Upper lobe of left lung (tissue), 6 donors: ENCODE data around the gene NME4. TPM values are rescaled to one million over a fixed set of nuclear protein-coding genes. Genes with fewer than 3 reads are reported as not detected.

Experiments used
- ATAC-seq, 2 donors: fragments of 200-7000 bp; cut with Tn5 transposase; one replicate each; pipeline ENCODE4 v1.9.1; 2022; ENCODE audit warnings: mild to moderate bottlenecking in 2 of 2, moderate library complexity in 2 of 2; ENCODE audit not compliant: low FRiP score in 2 of 2
- DNase-seq, 2 donors: peaks; one replicate each; pipeline ENCODE4 v3.0.0-alpha.2; 2019 to 2020
- H3K27ac ChIP-seq, 4 donors: fragments of 200-600 bp; sonication (generic); one replicate each; pipeline ENCODE4 v1.5.1; 2016 to 2019
- H3K27me3 ChIP-seq, 4 donors: fragments of 200-600 bp; sonication (generic); one replicate each; pipeline ENCODE4 v1.5.1; 2017 to 2019
- H3K36me3 ChIP-seq, 4 donors: fragments of 200-600 bp; sonication (generic); one replicate each; pipeline ENCODE4 v1.5.1; 2016 to 2019
- H3K4me1 ChIP-seq, 4 donors: fragments of 200-600 bp; sonication (generic); one replicate each; pipeline ENCODE4 v1.5.1; 2018 to 2019
- H3K4me3 ChIP-seq, 4 donors: fragments of 200-600 bp; sonication (generic); one replicate each; pipeline ENCODE4 v1.5.1; 2017 to 2019; ENCODE audit warnings: mild to moderate bottlenecking in 2 of 4, moderate library complexity in 1 of 4
- H3K9me3 ChIP-seq, 4 donors: fragments of 200-600 bp; sonication (generic); one replicate each; pipeline ENCODE4 v1.5.1; 2018 to 2019
- EP300 ChIP-seq, 4 donors: sonication (generic); formaldehyde crosslinking; IDR thresholded peaks; one replicate each; pipeline ENCODE4 v1.5.1; 2017; ENCODE audit warnings: antibody characterized with exemption in 4 of 4, control low read depth in 2 of 4
- POLR2A ChIP-seq, 4 donors: fragments of 450-650 bp; IDR thresholded peaks; one replicate each; pipeline ENCODE4 v1.5.1; 2016 to 2017; ENCODE audit warnings: antibody characterized with exemption in 4 of 4, mild to moderate bottlenecking in 2 of 4
- POLR2AphosphoS5 ChIP-seq, 2 donors: sonication (generic); formaldehyde crosslinking; IDR thresholded peaks; one replicate each; pipeline ENCODE4 v1.5.1; 2017; ENCODE audit warnings: antibody characterized with exemption in 2 of 2
- WGBS, 2 donors: methylation state at CpG; one replicate each; pipeline ENCODE4 v1.1.5; 2017 to 2018; 5-methylcytosine and 5-hydroxymethylcytosine counted together
- total RNA-seq, 6 donors: library from RNA; depleted of rRNA in 4 of 6; stranded (reverse); fragments of >200 nt in 4 of 6; gene quantifications; one replicate each; pipeline versions ENCODE4 v1.1.0 to v1.2.1, GENCODE V29; 2016 to 2021
- TF ChIP-seq, protein P1 (sequence below), 6 experiments: fragments of 450-650 bp in 4 of 6; fragments of 200-600 bp in 2 of 6; sonication (generic) in 2 of 6; IDR thresholded peaks; one replicate each; pipeline ENCODE4 v1.5.1; 2016 to 2019; ENCODE audit warnings: antibody characterized with exemption in 6 of 6
- donor health status: DM: no; HTN: no; CAD: no; lungs with moderate emphysema.
- donor health status: DM: no; HTN: yes; CAD: no; lungs with severe emphysema.

Gene NME4
- total RNA-seq, 6 donors from 2014 or later = 22.1 to 57.6 (median 41.8) TPM

GRCh38 chr16:351804-352520 lies 45.0 kb upstream of the NME4 start:
- peak overlapping the region; percentile 63 to 89 (median 72) for H3K27ac ChIP-seq
- DNase-seq = peak in 1 of 2 donors; percentile 93
- TF ChIP-seq POLR2A (IDR thresholded peaks at IDR 0.05) = no peak
- no peak for TF ChIP-seq POLR2AphosphoS5 (IDR thresholded peaks at IDR 0.05)
- no peak for TF ChIP-seq EP300 (IDR thresholded peaks at IDR 0.05)
- TF ChIP-seq, protein P1, sequence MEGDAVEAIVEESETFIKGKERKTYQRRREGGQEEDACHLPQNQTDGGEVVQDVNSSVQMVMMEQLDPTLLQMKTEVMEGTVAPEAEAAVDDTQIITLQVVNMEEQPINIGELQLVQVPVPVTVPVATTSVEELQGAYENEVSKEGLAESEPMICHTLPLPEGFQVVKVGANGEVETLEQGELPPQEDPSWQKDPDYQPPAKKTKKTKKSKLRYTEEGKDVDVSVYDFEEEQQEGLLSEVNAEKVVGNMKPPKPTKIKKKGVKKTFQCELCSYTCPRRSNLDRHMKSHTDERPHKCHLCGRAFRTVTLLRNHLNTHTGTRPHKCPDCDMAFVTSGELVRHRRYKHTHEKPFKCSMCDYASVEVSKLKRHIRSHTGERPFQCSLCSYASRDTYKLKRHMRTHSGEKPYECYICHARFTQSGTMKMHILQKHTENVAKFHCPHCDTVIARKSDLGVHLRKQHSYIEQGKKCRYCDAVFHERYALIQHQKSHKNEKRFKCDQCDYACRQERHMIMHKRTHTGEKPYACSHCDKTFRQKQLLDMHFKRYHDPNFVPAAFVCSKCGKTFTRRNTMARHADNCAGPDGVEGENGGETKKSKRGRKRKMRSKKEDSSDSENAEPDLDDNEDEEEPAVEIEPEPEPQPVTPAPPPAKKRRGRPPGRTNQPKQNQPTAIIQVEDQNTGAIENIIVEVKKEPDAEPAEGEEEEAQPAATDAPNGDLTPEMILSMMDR (IDR thresholded peaks at IDR 0.05) = no peak
- H3K9me3 ChIP-seq = no peaks in the 10 kb centered on the region
- H3K36me3 ChIP-seq = peaks cover 0 to 6% (median 0%) of the 10 kb centered on the region in 4 donors
- ATAC-seq = peak in 1 of 2 donors; percentile 0
- 0 to 1% methylated on average over 4 to 23 of the region's 95 CpGs for WGBS, 2 donors
- peak overlapping the region; percentile 71 to 90 (median 84) for H3K4me3 ChIP-seq
- no peaks in the 10 kb centered on the region for H3K27me3 ChIP-seq
- H3K4me1 ChIP-seq = peaks cover 7 to 53% (median 14%) of the 10 kb centered on the region in 4 donors

DNA sequence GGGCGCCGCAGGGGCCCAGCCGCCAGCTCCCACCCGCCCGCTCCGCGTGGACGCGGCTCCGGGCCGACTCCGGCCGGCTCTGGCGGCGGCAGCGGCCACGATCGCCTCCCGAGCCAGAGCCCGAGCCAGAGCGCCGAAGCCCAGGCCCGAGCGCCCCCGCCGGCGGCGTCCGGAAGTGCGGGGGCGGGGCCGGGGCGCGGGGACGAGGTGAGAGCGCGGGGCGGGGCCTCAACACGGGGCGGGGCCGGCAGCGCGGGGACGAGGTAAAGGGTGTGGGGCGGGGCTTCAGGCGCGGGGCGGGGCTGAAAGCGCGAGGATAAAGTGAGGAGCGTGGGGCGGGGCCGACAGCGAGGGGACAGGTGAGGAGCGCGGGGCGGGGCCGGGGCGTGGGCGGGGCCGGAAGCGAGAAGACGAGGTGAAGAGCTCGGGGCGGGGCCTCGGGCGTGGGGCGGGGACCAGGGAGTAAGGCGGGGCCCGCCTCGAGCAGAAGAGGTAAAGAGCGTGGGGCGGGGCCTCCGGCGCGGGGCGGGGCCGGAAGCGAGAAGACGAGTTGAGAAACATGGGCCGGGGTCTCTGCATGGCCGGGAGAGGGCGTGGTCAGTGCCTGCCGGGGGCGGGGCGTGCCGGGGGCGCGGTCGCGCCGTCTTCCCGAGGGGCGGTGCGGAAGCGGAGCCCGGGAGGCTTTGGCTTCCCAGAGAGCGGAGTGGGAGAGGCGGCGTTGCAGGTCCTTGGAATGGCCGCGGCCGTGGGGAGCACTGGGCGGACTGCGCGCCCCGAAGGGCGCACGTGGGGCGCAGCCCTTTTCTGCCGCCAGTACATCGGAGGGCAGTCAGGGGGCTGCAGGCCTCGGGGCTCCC lies 44.2 kb upstream of the NME4 start, which contains the start of gene AXIN1:
Gene AXIN1 (minus strand): TSS at position 177 of the 857 bp plus-strand sequence. CDS start 5,698 bp downstream, outside the sequence.
- Histone ChIP-seq H3K4me1 (peaks cover 7 to 45% (median 14%) of the 10 kb centered on the region in 4 donors), H3K9me3 (no peaks in the 10 kb centered on the region), H3K4me3 (peak within 1 kb of the TSS; percentile 71 to 90 (median 84)), H3K27ac (peak within 1 kb of the TSS; percentile 72 to 89 (median 74)), H3K27me3 (no peaks in the 10 kb centered on the region), H3K36me3 (peaks cover 0 to 6% (median 0%) of the 10 kb centered on the region in 4 donors)
- peak in 1 of 4 donors; percentile 71 for TF ChIP-seq POLR2A (IDR thresholded peaks at IDR 0.05)
- peak in 1 of 2 donors; percentile 50 for TF ChIP-seq POLR2AphosphoS5 (IDR thresholded peaks at IDR 0.05)
- TF ChIP-seq, protein P1 (IDR thresholded peaks at IDR 0.05) = peak; percentile 81 to 87 (median 84)
- no peak for TF ChIP-seq EP300 (IDR thresholded peaks at IDR 0.05)
- ATAC-seq = peak; percentile 94 to 98
- peak; percentile 100 for DNase-seq
- WGBS, 2 donors = 0 to 7% methylated on average over 1 to 51 of the region's 113 CpGs

DNA sequence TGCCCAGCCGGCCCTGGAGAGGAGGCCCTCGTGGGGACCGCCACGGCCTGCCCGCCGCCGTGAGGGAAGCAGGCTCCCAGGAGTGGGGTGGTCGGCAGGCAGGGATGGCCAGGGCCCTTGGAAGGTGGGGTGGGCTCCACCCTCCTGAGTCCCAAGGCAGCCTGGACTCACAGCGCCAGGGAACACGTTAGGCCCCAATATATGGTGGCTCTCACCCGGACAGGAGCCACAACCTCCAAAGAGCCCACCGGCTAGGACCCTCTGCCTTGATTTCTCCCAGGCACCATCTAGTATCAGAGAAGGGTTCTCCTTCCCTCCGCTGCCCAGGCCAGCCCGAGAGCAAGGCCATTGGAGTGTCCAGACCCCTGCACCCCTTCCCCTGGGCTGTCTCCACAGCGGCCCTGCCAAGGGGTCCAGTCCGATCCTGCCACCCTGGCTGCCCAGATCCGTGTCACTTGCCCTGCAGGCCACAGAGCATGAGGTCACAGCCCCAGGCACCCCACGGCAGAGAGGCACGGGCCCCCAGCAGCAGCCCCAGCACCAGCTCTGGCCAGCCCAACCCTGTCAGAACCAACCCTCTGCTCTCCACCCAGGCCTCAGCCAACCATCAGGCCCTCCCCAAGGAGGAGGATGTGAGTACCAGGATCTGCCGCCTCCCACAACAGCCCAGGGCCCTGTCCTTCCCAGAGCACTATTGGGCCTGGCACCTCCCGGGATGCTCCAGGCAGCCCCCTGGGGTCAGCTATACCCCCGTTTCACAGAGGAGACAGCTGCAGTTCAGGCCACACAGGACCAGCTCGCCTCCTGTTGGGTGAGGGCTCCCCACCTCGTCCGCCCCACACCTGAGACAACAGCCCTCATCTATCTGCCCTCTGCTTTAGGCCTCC lies 43.4 kb upstream of the NME4 start:
- 74 to 85% methylated on average over 7 to 18 of the region's 25 CpGs for WGBS, 2 donors
- no peak for TF ChIP-seq POLR2A (IDR thresholded peaks at IDR 0.05)
- TF ChIP-seq, protein P1 (IDR thresholded peaks at IDR 0.05) = no peak
- TF ChIP-seq EP300 (IDR thresholded peaks at IDR 0.05) = no peak
- TF ChIP-seq POLR2AphosphoS5 (IDR thresholded peaks at IDR 0.05) = no peak
- no peaks in the 10 kb centered on the region for H3K27me3 ChIP-seq
- DNase-seq (no peak), ATAC-seq (no peak)
- peaks cover 7 to 37% (median 14%) of the 10 kb centered on the region in 4 donors for H3K4me1 ChIP-seq
- peak overlapping the region; percentile 27 to 89 (median 68) for H3K27ac ChIP-seq
- H3K9me3 ChIP-seq = no peaks in the 10 kb centered on the region
- H3K36me3 ChIP-seq = peaks cover 0 to 6% (median 0%) of the 10 kb centered on the region in 4 donors
- peak overlapping the region in 3 of 4 donors; percentile 83 to 90 (median 84) for H3K4me3 ChIP-seq

DNA sequence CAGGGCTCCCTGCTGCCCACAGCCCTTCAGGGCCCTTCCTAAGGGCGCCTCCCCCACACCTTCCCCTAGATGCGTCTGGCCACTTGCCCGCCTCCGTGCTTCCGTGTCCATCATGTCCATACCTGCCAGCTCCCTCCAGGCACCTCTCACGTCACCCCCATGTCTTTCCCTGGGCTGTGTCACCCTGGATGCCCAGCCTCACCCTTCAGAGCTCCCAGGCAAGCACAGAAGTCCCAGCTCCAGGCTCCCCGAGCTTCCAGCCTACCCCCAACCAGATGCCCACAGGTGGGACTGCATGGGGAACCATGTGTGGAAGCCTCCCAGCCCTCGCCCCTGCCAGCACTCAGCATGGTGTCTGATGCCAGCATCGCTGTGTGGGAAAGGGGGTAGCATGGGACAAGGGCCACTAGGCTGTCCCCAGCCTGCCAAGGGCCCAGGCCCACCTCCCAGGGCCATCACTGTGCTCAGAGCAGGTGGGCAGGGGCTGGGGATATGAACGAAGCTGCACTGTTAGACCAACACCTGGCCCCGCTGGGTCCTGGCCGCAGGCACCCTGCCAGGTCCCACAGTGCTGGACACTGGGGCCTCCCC lies 42.6 kb upstream of the NME4 start:
- no peaks in the 10 kb centered on the region for H3K27me3 ChIP-seq
- no peaks in the 10 kb centered on the region for H3K9me3 ChIP-seq
- WGBS, 2 donors = 89 to 95% methylated on average over 9 to 11 of the region's 12 CpGs
- ATAC-seq (no peak), DNase-seq (peak in 1 of 2 donors; percentile 81)
- H3K4me3 ChIP-seq = no peak overlapping the region
- peaks cover 0 to 6% (median 0%) of the 10 kb centered on the region in 4 donors for H3K36me3 ChIP-seq
- TF ChIP-seq, protein P1 (IDR thresholded peaks at IDR 0.05) = no peak
- no peak for TF ChIP-seq POLR2A (IDR thresholded peaks at IDR 0.05)
- no peak for TF ChIP-seq POLR2AphosphoS5 (IDR thresholded peaks at IDR 0.05)
- TF ChIP-seq EP300 (IDR thresholded peaks at IDR 0.05) = no peak
- peaks cover 7 to 29% (median 14%) of the 10 kb centered on the region in 4 donors for H3K4me1 ChIP-seq
- peak overlapping the region in 1 of 4 donors; percentile 89 for H3K27ac ChIP-seq
